Limb (tissue), 2 donors: Measurements from ENCODE around the gene TMEM184A.
"Not testable (repeated sequence)": the region's sequence is repeated elsewhere in the genome, so short reads cannot be mapped to it uniquely, and the experiment has no call there.

Experiments used
- DNase-seq, 2 donors: peaks; one replicate each; pipeline ENCODE4 v3.0.0-alpha.2; 2016; ENCODE audit errors: extremely low spot score in 2 of 2

TMEM184A gene

GRCh38 chr7:1526271-1526754 is 29.7 kb downstream of the TMEM184A start:
- no peak for DNase-seq

- DNase-seq: no peak
Measured at GRCh38 chr7:1525409-1525808, 30.6 kb downstream of the TMEM184A start.

GRCh38 chr7:1523844-1524243 is 32.2 kb downstream of the TMEM184A start:
- no peak for DNase-seq

GRCh38 chr7:1523208-1523607 is 32.8 kb downstream of the TMEM184A start:
- DNase-seq: no peak

- DNase-seq: no peak
Measured at GRCh38 chr7:1521456-1521855, 34.5 kb downstream of the TMEM184A start.

GRCh38 chr7:1520539-1521234 is 35.3 kb downstream of the TMEM184A start:
- DNase-seq: no peak

- DNase-seq: not testable (repeated sequence)
Measured at GRCh38 chr7:1519322-1519922, 36.6 kb downstream of the TMEM184A start.

GRCh38 chr7:1516586-1517251 is 39.3 kb downstream of the TMEM184A start:
- no peak for DNase-seq

GRCh38 chr7:1515509-1515967 is 40.5 kb downstream of the TMEM184A start:
- not testable (repeated sequence) for DNase-seq

GRCh38 chr7:1514995-1515401 is 41.0 kb downstream of the TMEM184A start:
- no peak for DNase-seq

GRCh38 chr7:1514407-1514806 is 41.6 kb downstream of the TMEM184A start:
- no peak for DNase-seq

- no peak for DNase-seq
Measured at GRCh38 chr7:1513657-1514095, 42.3 kb downstream of the TMEM184A start.

- DNase-seq: no peak
Measured at GRCh38 chr7:1512781-1513656, 43.0 kb downstream of the TMEM184A start.

- no peak for DNase-seq
Measured at GRCh38 chr7:1511444-1512422, 44.3 kb downstream of the TMEM184A start.

- DNase-seq: no peak
Measured at GRCh38 chr7:1510780-1511154, 45.2 kb downstream of the TMEM184A start.

- DNase-seq: no peak
Measured at GRCh38 chr7:1509226-1509625, 46.8 kb downstream of the TMEM184A start.

- no peak for DNase-seq
Measured at GRCh38 chr7:1508277-1508758, 47.7 kb downstream of the TMEM184A start.

GRCh38 chr7:1505731-1506550 is 50.1 kb downstream of the TMEM184A start:
- DNase-seq: no peak
